Trophoblast cell (in vitro differentiated cells and primary cell): ENCODE data around the gene CPLX4.

Experiments
- DNase-seq, 2 donors: peaks; one replicate each; pipeline ENCODE4 v3.0.0-alpha.2; 2016
- H2AFZ ChIP-seq: 2 replicates; pipeline ENCODE4 v1.6.1; 2013; ENCODE audit warnings: low read length, moderate library complexity, mild to moderate bottlenecking; ENCODE audit not compliant: insufficient read depth, poor library complexity
- H2AK5ac ChIP-seq: 2 replicates; pipeline ENCODE4 v1.6.1; 2013; ENCODE audit warnings: mild to moderate bottlenecking, low read length
- H2BK120ac ChIP-seq: 2 replicates; pipeline ENCODE4 v1.6.1; 2013; ENCODE audit warnings: low read length, mild to moderate bottlenecking, moderate library complexity; ENCODE audit not compliant: insufficient read depth, poor library complexity
- H2BK12ac ChIP-seq: 2 replicates; pipeline ENCODE4 v1.6.1; 2013; ENCODE audit warnings: mild to moderate bottlenecking, low read length, moderate library complexity
- H2BK5ac ChIP-seq: 2 replicates; pipeline ENCODE4 v1.6.1; 2013; ENCODE audit warnings: low read length, low read depth, moderate library complexity, mild to moderate bottlenecking; ENCODE audit not compliant: poor library complexity
- H3K14ac ChIP-seq: 2 replicates; pipeline ENCODE4 v1.6.1; 2013; ENCODE audit warnings: mild to moderate bottlenecking, low read length
- H3K18ac ChIP-seq: 2 replicates; pipeline ENCODE4 v1.6.1; 2013; ENCODE audit warnings: mild to moderate bottlenecking, low read length
- H3K23ac ChIP-seq: 2 replicates; pipeline ENCODE4 v1.6.1; 2013; ENCODE audit warnings: low read length
- H3K27ac ChIP-seq: 2 replicates; pipeline ENCODE4 v1.5.1; 2013; ENCODE audit warnings: low read depth, mild to moderate bottlenecking, inconsistent platforms, low read length, moderate library complexity
- H3K27me3 ChIP-seq: 2 replicates; pipeline ENCODE4 v1.6.1; 2013; ENCODE audit warnings: inconsistent platforms, mild to moderate bottlenecking, low read length, moderate library complexity; ENCODE audit not compliant: insufficient read depth
- H3K36me3 ChIP-seq, 2 experiments: 1 replicate in 1 of 2; 2 replicates in 1 of 2; pipeline ENCODE4 v1.6.1; 2013; ENCODE audit warnings: low read length in 2 of 2, mild to moderate bottlenecking in 2 of 2, moderate library complexity in 1 of 2; ENCODE audit not compliant: insufficient read depth in 2 of 2, control insufficient read depth in 1 of 2
- H3K4ac ChIP-seq: 2 replicates; pipeline ENCODE4 v1.6.1; 2013; ENCODE audit warnings: low read depth, mild to moderate bottlenecking, low read length, moderate library complexity
- H3K4me1 ChIP-seq, 2 experiments: 1 replicate in 1 of 2; 2 replicates in 1 of 2; pipeline ENCODE4 v1.6.1; 2013; ENCODE audit warnings: low read length in 2 of 2, mild to moderate bottlenecking in 2 of 2, moderate library complexity in 1 of 2; ENCODE audit not compliant: insufficient read depth in 2 of 2, control insufficient read depth in 1 of 2
- H3K4me2 ChIP-seq: 2 replicates; pipeline ENCODE4 v1.6.1; 2013; ENCODE audit warnings: inconsistent platforms, mild to moderate bottlenecking, low read length, moderate library complexity
- H3K4me3 ChIP-seq: 2 replicates; pipeline ENCODE4 v1.5.1; 2013; ENCODE audit warnings: mild to moderate bottlenecking, low read depth, low read length, inconsistent platforms
- H3K79me1 ChIP-seq: one replicate; pipeline ENCODE4 v1.6.1; 2013; ENCODE audit warnings: low read length
- H3K79me2 ChIP-seq: 2 replicates; pipeline ENCODE4 v1.6.1; 2013; ENCODE audit warnings: low read length, mild to moderate bottlenecking; ENCODE audit not compliant: control insufficient read depth, insufficient read depth, poor library complexity
- H3K9ac ChIP-seq: 2 replicates; pipeline ENCODE4 v1.6.1; 2013; ENCODE audit warnings: mild to moderate bottlenecking, low read length
- H3K9me3 ChIP-seq: 2 replicates; pipeline ENCODE4 v1.6.1; 2013; ENCODE audit warnings: low read depth, mild to moderate bottlenecking, control low read depth, inconsistent platforms, low read length; ENCODE audit not compliant: insufficient read depth
- H4K12ac ChIP-seq: 2 replicates; pipeline ENCODE4 v1.6.1; 2013; ENCODE audit warnings: low read depth, mild to moderate bottlenecking, low read length, moderate library complexity
- H4K8ac ChIP-seq: 2 replicates; pipeline ENCODE4 v1.6.1; 2013; ENCODE audit warnings: low read depth, mild to moderate bottlenecking, low read length, moderate library complexity
- H4K91ac ChIP-seq: one replicate; pipeline ENCODE4 v1.6.1; 2013; ENCODE audit warnings: low read depth, mild to moderate bottlenecking, low read length, moderate library complexity
- WGBS: extraction: QIAGEN DNeasy Blood & Tissue Kit; methylation state at CpG from one replicate; pipeline ENCODE4 v1.1.7; 2013; ENCODE audit warnings: missing lambda C conversion rate; ENCODE audit not compliant: insufficient read length, insufficient coverage; ENCODE audit errors: extremely low coverage; 5-methylcytosine and 5-hydroxymethylcytosine counted together

The CPLX4 gene

DNA sequence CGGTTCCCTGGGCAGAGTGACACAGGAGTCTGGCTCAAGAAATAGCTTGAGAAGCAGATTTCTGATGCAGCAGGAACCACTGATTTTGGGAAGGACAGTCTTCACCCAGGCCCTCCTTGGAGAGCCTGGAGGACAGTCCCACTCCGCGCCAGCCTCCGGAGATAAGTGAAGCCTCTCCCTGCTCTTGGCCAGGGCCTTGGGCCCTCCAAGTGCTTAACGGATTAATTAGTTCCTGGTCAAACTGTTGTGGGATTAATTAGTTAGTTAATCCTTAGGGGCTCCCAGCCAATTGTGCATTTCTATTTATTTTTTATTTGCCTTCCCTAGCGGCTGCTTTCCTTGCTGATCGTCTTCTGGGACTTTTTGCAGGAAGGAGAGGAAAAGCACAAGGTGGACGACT lies 19.6 kb downstream of the CPLX4 start:
- H3K27ac ChIP-seq, result no peak overlapping the region
- no peak overlapping the region for H3K18ac ChIP-seq
- no peak overlapping the region for H2BK5ac ChIP-seq
- H4K91ac ChIP-seq, result no peak overlapping the region
- H3K27me3 ChIP-seq, result peaks cover 3% of the 10 kb centered on the region
- no peaks in the 10 kb centered on the region for H3K36me3 ChIP-seq
- WGBS, result no CpG with 5 or more reads among the region's 8 CpGs
- H3K4me1 ChIP-seq, result no peaks in the 10 kb centered on the region
- no peaks in the 10 kb centered on the region for H3K79me1 ChIP-seq
- H3K4ac ChIP-seq, result no peak overlapping the region
- H4K12ac ChIP-seq, result no peak overlapping the region
- H3K9ac ChIP-seq, result no peak overlapping the region
- H3K9me3 ChIP-seq, result no peaks in the 10 kb centered on the region
- H2BK120ac ChIP-seq, result no peak overlapping the region
- H3K4me2 ChIP-seq, result no peak overlapping the region
- no peak overlapping the region for H4K8ac ChIP-seq
- no peak overlapping the region for H3K23ac ChIP-seq
- no peak overlapping the region for H2AK5ac ChIP-seq
- no peak overlapping the region for H2AFZ ChIP-seq
- H3K79me2 ChIP-seq, result no peaks in the 10 kb centered on the region
- no peak overlapping the region for H3K4me3 ChIP-seq
- H2BK12ac ChIP-seq, result no peak overlapping the region
- H3K14ac ChIP-seq, result no peak overlapping the region
- no peak for DNase-seq

- Histone ChIP-seq H3K23ac (no peak overlapping the region), H3K18ac (no peak overlapping the region), H4K8ac (no peak overlapping the region), H3K4me1 (no peaks in the 10 kb centered on the region), H3K27ac (no peak overlapping the region), H3K9ac (no peak overlapping the region), H2BK120ac (no peak overlapping the region), H3K9me3 (no peaks in the 10 kb centered on the region), H2BK12ac (no peak overlapping the region), H3K79me1 (no peaks in the 10 kb centered on the region), H3K4me2 (no peak overlapping the region), H3K14ac (no peak overlapping the region), H4K12ac (no peak overlapping the region), H3K36me3 (no peaks in the 10 kb centered on the region), H2AK5ac (no peak overlapping the region), H3K4me3 (no peak overlapping the region), H3K27me3 (peaks cover 3% of the 10 kb centered on the region), H4K91ac (no peak overlapping the region), H2BK5ac (no peak overlapping the region), H2AFZ (no peak overlapping the region), H3K4ac (no peak overlapping the region), H3K79me2 (no peaks in the 10 kb centered on the region)
- no peak for DNase-seq
Measured at GRCh38 chr18:59293317-59293716, 25.1 kb downstream of the CPLX4 start.

DNA sequence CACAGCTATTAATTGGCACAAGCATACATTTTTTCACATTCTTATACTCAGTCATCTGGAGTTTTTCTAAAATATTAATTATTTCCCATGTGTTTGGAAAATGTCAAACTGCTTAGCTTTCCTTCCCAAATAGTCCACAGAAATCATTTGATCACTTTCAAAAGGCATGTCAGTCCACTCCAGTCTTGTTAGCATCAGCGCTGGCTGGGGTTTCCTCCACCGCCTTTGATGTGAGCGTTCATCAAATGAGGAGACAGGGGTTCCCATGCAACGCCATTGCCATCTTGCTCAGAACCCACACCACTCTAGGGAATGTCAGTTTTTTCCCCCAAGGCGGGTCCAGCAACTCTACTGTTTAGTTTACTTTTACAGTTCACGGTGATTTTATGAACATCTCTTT lies 32.1 kb downstream of the CPLX4 start:
- no peak overlapping the region for H3K14ac ChIP-seq
- H2AFZ ChIP-seq, result no peak overlapping the region
- H3K36me3 ChIP-seq, result no peaks in the 10 kb centered on the region
- peaks cover 6% of the 10 kb centered on the region for H3K27me3 ChIP-seq
- H3K27ac ChIP-seq, result no peak overlapping the region
- no peaks in the 10 kb centered on the region for H3K4me1 ChIP-seq
- WGBS, result no CpG with 5 or more reads among the region's 6 CpGs
- no peak overlapping the region for H4K8ac ChIP-seq
- no peak overlapping the region for H3K4ac ChIP-seq
- no peak overlapping the region for H4K12ac ChIP-seq
- H3K9ac ChIP-seq, result no peak overlapping the region
- no peak overlapping the region for H2BK120ac ChIP-seq
- H3K9me3 ChIP-seq, result no peaks in the 10 kb centered on the region
- H3K4me3 ChIP-seq, result no peak overlapping the region
- H3K23ac ChIP-seq, result no peak overlapping the region
- H2AK5ac ChIP-seq, result no peak overlapping the region
- H3K18ac ChIP-seq, result no peak overlapping the region
- H3K4me2 ChIP-seq, result no peak overlapping the region
- no peaks in the 10 kb centered on the region for H3K79me2 ChIP-seq
- H3K79me1 ChIP-seq, result no peaks in the 10 kb centered on the region
- no peak for DNase-seq
- H2BK5ac ChIP-seq, result no peak overlapping the region
- no peak overlapping the region for H2BK12ac ChIP-seq
- H4K91ac ChIP-seq, result no peak overlapping the region

- no peak overlapping the region for H2AFZ ChIP-seq
Measured at GRCh38 chr18:59282341-59282740, 36.1 kb downstream of the CPLX4 start.

More at GRCh38 chr18:59282341-59282740, 36.1 kb downstream of the CPLX4 start:
- Histone ChIP-seq H3K18ac (no peak overlapping the region), H4K8ac (no peak overlapping the region), H3K4me1 (no peaks in the 10 kb centered on the region), H3K9me3 (no peaks in the 10 kb centered on the region), H3K14ac (no peak overlapping the region), H2AK5ac (no peak overlapping the region), H2BK12ac (no peak overlapping the region), H3K4me2 (no peak overlapping the region), H3K27ac (no peak overlapping the region), H3K4me3 (no peak overlapping the region), H4K12ac (no peak overlapping the region), H3K27me3 (peaks cover 15% of the 10 kb centered on the region), H3K79me2 (no peaks in the 10 kb centered on the region), H2BK120ac (no peak overlapping the region), H3K79me1 (no peaks in the 10 kb centered on the region), H2BK5ac (no peak overlapping the region), H4K91ac (no peak overlapping the region), H3K4ac (no peak overlapping the region), H3K9ac (no peak overlapping the region), H3K36me3 (no peaks in the 10 kb centered on the region), H3K23ac (no peak overlapping the region)
- WGBS, result no CpG with 5 or more reads among the region's 11 CpGs
- DNase-seq, result no peak
